Bronchial epithelial cell (primary cell): ENCODE measurements around the gene OTOA. TPM values are rescaled to one million over a fixed set of nuclear protein-coding genes. Genes with fewer than 3 reads are reported as not detected.
A peak's percentile ranks its signal among the peaks of the same experiment; 100 is the strongest.
"Not testable (repeated sequence)": the region's sequence is repeated elsewhere in the genome, so short reads cannot be mapped to it uniquely, and the experiment has no call there.

Source experiments
- DNase-seq: peaks from one replicate; pipeline ENCODE4 v3.0.0-alpha.2; 2010; ENCODE audit warnings: low read depth
- FAIRE-seq: peaks from 2 replicates; lab custom pipeline; 2011; peaks lifted over from hg19 to GRCh38; lab: Jason Lieb, UNC
- H3K27me3 ChIP-seq: 2 replicates; pipeline ENCODE4 v1.5.1; 2011; ENCODE audit warnings: low read length; ENCODE audit not compliant: control insufficient read depth, insufficient read depth
- H3K36me3 ChIP-seq: 2 replicates; pipeline ENCODE4 v1.5.1; 2011; ENCODE audit warnings: low read length; ENCODE audit not compliant: control insufficient read depth, insufficient read depth
- H3K4me3 ChIP-seq: 2 replicates; pipeline ENCODE4 v1.5.1; 2011; ENCODE audit warnings: mild to moderate bottlenecking, low read depth, low read length, control low read depth
- total RNA-seq: library from RNA; depleted of rRNA; stranded (reverse); fragments of >200 nt; gene quantifications from 2 replicates; pipeline ENCODE4 v1.2.1, GENCODE V29; 2014

Gene OTOA
- total RNA-seq, 1 donor from 2014 or later: not detected

GRCh38 chr16:21756192-21757079 lies 92.7 kb downstream of the OTOA start:
- DNase-seq, H3K36me3 ChIP-seq, H3K4me3 ChIP-seq, FAIRE-seq, H3K27me3 ChIP-seq: not testable (repeated sequence)

- H3K4me3 ChIP-seq, FAIRE-seq, DNase-seq, H3K36me3 ChIP-seq, H3K27me3 ChIP-seq: not testable (repeated sequence)
Observed at GRCh38 chr16:21757080-21757671, 93.4 kb downstream of the OTOA start.

- H3K27me3 ChIP-seq, DNase-seq, H3K36me3 ChIP-seq, FAIRE-seq, H3K4me3 ChIP-seq: not testable (repeated sequence)
Observed at GRCh38 chr16:21768280-21768679, 104.5 kb downstream of the OTOA start.

- not testable (repeated sequence) for H3K27me3 ChIP-seq, H3K4me3 ChIP-seq, FAIRE-seq
Observed at GRCh38 chr16:21768810-21769209, 105.0 kb downstream of the OTOA start.

GRCh38 chr16:21769284-21769683 lies 105.5 kb downstream of the OTOA start:
- FAIRE-seq (peak; percentile 76), DNase-seq (peak; percentile 97)
- H3K4me3 ChIP-seq, H3K27me3 ChIP-seq, H3K36me3 ChIP-seq: not testable (repeated sequence)

More at GRCh38 chr16:21768810-21769209, 105.0 kb downstream of the OTOA start:
- not testable (repeated sequence) for DNase-seq, H3K36me3 ChIP-seq

GRCh38 chr16:21770584-21770983 lies 106.8 kb downstream of the OTOA start:
- DNase-seq, H3K36me3 ChIP-seq, H3K4me3 ChIP-seq, H3K27me3 ChIP-seq: not testable (repeated sequence)
- peak; percentile 28 for FAIRE-seq

- not testable (repeated sequence) for DNase-seq, H3K36me3 ChIP-seq, H3K4me3 ChIP-seq, H3K27me3 ChIP-seq, FAIRE-seq
Observed at GRCh38 chr16:21772547-21773206, 108.9 kb downstream of the OTOA start.

GRCh38 chr16:21773207-21773553 lies 109.4 kb downstream of the OTOA start:
- not testable (repeated sequence) for DNase-seq, FAIRE-seq, H3K4me3 ChIP-seq, H3K27me3 ChIP-seq, H3K36me3 ChIP-seq

GRCh38 chr16:21780525-21780924 lies 116.8 kb downstream of the OTOA start:
- not testable (repeated sequence) for H3K27me3 ChIP-seq, DNase-seq, H3K36me3 ChIP-seq, H3K4me3 ChIP-seq, FAIRE-seq

- H3K4me3 ChIP-seq, H3K36me3 ChIP-seq, FAIRE-seq, H3K27me3 ChIP-seq, DNase-seq: not testable (repeated sequence)
Observed at GRCh38 chr16:21790506-21790905, 126.7 kb downstream of the OTOA start.

GRCh38 chr16:21793310-21793709 lies 129.5 kb downstream of the OTOA start:
- not testable (repeated sequence) for H3K36me3 ChIP-seq, FAIRE-seq, DNase-seq, H3K27me3 ChIP-seq, H3K4me3 ChIP-seq

- FAIRE-seq, H3K27me3 ChIP-seq, DNase-seq, H3K4me3 ChIP-seq, H3K36me3 ChIP-seq: not testable (repeated sequence)
Observed at GRCh38 chr16:21798601-21799000, 134.8 kb downstream of the OTOA start.
